ENCODE results near the gene ARID1A.

ARID1A gene

DNA sequence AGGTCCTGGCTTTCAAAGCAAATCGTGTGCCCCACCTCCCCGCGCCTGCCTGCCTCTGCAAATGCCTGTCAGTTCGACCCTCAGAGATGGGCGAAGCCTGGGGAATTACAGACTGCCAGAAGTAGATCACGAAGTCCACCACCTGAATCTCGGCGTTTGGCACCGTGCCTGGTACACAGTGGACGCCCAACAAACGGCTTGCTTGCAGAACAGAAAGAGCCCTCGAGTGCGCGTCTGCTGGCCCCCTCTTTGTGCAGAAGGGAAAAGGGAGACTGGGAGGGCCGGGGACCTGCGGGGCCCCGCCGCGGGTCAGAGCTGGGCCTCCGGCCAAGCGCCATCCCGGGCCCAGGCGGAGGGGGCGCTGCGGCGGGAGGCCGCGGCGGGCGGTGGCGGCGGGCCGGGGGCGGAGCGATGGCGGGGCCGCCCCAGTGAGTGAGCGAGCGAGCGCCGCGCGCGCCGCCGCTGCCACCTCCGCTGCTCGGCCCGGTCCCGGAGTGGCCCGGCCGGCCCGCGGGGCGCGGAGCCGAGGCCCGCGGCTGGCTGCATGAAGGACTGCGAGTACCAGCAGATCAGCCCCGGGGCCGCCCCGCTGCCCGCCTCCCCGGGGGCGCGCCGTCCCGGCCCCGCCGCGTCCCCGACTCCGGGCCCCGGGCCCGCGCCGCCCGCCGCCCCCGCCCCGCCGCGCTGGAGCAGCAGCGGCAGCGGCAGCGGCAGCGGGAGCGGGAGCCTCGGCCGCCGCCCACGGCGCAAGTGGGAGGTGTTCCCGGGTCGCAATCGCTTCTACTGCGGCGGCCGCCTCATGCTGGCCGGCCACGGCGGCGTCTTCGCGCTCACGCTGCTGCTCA is 130.7 kb downstream of the ARID1A start, which contains the start of gene ZDHHC18:
Gene ZDHHC18, plus strand, starts transcription at position 428 of the 845 bp plus-strand sequence. Its CDS starts 117 bp downstream, at position 545.
- peak; percentile 46 to 59 for DNase-seq (ENCODE audit: low read depth in 1 of 2, low spot score in 1 of 2)

DNA sequence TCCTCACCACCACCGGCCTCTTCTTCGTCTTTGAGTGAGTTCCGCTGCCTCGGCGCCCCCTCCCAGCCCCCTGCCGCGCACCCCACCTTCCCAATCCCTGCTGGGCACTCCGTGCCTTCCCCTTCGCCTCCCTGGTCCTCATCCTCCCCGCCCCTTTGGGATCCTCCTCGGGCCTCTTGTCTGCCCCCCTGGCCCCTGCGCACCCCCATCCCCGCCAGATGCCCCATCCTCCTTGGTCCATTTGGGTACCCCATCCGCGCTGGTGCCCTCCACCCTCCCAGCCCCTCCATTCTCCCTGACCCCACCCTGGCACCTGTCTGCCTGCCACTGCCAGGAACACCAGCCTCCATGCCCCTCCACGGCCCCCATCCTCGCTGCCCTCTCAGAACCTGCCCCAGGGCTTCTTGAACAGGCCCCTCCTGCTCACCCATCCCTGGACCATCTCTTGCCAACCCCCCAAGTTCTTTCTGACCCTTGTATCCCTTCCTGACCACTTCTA is 131.3 kb downstream of the ARID1A start:
- no peak for DNase-seq (ENCODE audit: low read depth in 1 of 2, low spot score in 1 of 2)

DNA sequence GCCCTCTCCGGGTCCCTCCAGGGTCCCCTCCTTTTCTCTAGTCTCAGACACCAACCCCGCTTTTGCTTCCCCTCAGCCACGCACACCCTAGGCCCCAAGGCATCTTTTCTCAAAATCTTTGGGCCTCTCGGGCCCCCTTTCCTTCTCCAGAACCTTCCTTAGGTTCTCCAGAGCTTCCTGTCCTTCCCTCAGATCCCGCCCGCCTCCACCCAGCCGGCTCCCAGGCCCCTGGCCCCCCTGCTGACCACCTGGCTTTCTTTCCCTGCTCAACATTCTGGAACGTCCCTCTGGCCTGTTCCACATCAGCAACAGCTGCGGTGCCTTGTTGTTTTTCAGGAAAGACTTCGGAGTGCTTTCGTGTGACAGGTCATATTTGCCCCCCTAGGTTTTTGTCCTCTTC is 131.8 kb downstream of the ARID1A start:
- no peak for DNase-seq (ENCODE audit: low read depth in 1 of 2, low spot score in 1 of 2)

DNA sequence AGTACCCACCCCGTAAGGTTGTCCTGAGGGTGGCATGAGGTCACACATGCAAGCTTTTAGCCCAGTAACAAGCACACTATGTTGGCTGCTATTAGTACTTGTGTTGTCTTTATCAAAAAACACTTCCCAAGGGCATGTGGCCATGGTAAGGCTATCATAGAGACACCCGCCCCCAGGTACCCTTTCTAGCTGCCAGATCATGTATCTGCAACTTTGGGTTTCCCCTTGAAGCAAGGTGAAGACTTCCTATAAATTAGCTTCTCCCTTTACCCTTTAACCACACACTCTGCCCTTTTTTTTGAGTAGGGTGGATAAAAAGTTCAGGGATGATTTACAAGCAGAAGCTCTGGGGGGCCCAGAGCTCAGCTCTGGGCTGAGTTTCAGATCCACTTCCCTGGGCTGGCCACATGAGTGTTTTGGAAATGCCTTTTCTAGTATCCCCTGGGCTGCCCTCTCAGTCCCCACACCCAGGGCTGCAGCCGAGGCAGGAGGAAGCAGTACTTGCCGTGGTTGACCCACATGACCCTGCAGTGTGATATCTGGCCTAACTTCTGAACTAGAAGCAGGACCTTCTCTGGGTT is 132.7 kb downstream of the ARID1A start:
- no peak for DNase-seq (ENCODE audit: low read depth in 1 of 2, low spot score in 1 of 2)

DNA sequence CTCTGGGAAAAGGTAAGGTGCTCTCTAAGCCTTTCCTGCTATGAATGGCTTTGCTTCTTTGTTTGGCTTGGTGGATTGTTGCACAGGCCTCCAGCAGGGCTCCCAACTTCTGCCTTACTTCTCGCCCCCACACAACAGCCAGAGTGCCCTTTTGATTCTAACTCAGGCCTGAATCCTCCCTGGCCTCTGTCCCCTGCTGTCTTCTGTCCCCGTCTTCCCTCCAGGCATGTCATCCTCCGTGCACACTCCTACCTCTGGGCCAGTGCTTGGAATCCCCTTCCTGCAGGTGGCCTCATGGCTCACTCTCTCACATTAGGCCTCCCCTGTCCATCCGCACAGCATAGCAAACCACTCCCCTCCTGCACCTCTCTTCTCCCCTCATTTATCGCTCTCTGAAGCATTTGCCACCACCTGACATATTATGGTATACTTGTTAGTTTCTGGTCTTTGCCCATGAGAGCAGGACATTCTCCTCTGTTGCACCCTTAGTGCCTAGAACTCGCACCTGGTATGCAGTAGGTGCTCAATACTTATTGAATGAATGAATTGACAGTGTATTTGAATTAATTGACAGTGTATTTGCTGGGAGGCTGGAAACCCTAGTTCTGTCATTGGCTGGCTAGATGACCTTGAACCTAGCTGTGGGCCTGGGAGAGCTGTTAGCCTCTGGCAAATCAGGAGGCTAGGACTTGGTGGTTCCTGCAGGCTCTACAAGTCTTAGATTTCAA is 133.5 kb downstream of the ARID1A start:
- no peak for DNase-seq (ENCODE audit: low read depth in 1 of 2, low spot score in 1 of 2)

DNA sequence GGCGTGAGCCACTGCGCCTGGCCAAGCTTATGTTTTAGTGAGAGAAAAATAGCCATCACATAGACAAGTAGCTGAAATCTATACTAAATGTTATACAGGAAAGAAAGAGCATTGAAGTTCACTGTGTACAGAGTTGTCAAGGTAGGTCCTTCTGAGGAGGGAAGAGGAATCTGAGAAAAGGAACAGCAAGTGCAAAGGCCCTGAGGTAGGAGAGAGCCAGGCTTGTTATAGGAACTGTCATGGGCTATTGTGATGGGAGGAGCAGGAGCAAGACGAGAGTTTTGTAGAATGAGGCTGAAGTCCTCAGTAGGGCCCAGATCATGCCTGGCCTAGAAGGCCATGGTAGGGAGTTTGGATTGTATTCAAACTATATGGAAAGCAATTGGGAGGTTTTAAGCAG is 135.2 kb downstream of the ARID1A start:
- no peak for DNase-seq (ENCODE audit: low read depth in 1 of 2, low spot score in 1 of 2)

Measured in activated CD4-positive, alpha-beta T cell treated with anti-CD3 and anti-CD28 coated beads, Interleukin-2, amount 50 U/mL, for 24 hours (primary cell).